Amniotic stem cell (primary cell): ENCODE results near the gene RPL29.

Experiments used
- DNase-seq: peaks from one replicate; lab custom pipeline; 2025; lab: John Stamatoyannopoulos, UW

RPL29 gene

GRCh38 chr3:51963951-51964451 is 31.7 kb downstream of the RPL29 start:
- DNase-seq, result no peak

- no peak for DNase-seq
Measured at GRCh38 chr3:51962854-51963530, 32.7 kb downstream of the RPL29 start.

- no peak for DNase-seq
Measured at GRCh38 chr3:51961602-51962569, 33.8 kb downstream of the RPL29 start.

GRCh38 chr3:51961011-51961410 is 34.7 kb downstream of the RPL29 start:
- DNase-seq, result no peak

GRCh38 chr3:51960386-51960785 is 35.3 kb downstream of the RPL29 start:
- no peak for DNase-seq

GRCh38 chr3:51959651-51960050 is 36.0 kb downstream of the RPL29 start:
- DNase-seq, result no peak

GRCh38 chr3:51958603-51959521 is 36.8 kb downstream of the RPL29 start:
- DNase-seq, result no peak

- DNase-seq, result no peak
Measured at GRCh38 chr3:51957520-51958205, 38.0 kb downstream of the RPL29 start.

GRCh38 chr3:51955893-51956770 is 39.6 kb downstream of the RPL29 start:
- no peak for DNase-seq

- DNase-seq, result no peak
Measured at GRCh38 chr3:51955175-51955892, 40.4 kb downstream of the RPL29 start, which contains the start of gene GPR62. TSS of gene GPR62 (plus strand) at chr3:51955381. CDS start at chr3:51955653, 272 bp downstream.

GRCh38 chr3:51954713-51955112 is 41.0 kb downstream of the RPL29 start:
- no peak for DNase-seq

GRCh38 chr3:51954105-51954504 is 41.6 kb downstream of the RPL29 start:
- no peak for DNase-seq

- no peak for DNase-seq
Measured at GRCh38 chr3:51953445-51953844, 42.2 kb downstream of the RPL29 start.

GRCh38 chr3:51950899-51951298 is 44.8 kb downstream of the RPL29 start:
- no peak for DNase-seq

- DNase-seq, result no peak
Measured at GRCh38 chr3:51949121-51949520, 46.6 kb downstream of the RPL29 start.

GRCh38 chr3:51948016-51948580 is 47.6 kb downstream of the RPL29 start:
- no peak for DNase-seq

GRCh38 chr3:51947215-51947900 is 48.3 kb downstream of the RPL29 start:
- DNase-seq, result no peak

GRCh38 chr3:51946796-51947195 is 48.9 kb downstream of the RPL29 start:
- no peak for DNase-seq
